H1 (cell line): ENCODE results near the gene MGAT4D. TPM values are rescaled to one million over a fixed set of nuclear protein-coding genes. Genes with fewer than 3 reads are reported as not detected.

ENCODE experiments used
- CTCF ChIA-PET: fragments of 300-600 bp; sonication (Branson Sonifier 250); formaldehyde crosslinking; loops from one replicate; lab custom pipeline; 2021; ENCODE audit not compliant: partially characterized antibody; lab: Charles Lee
- POLR2A ChIA-PET: fragments of 300-600 bp; sonication (Branson Sonifier 250); formaldehyde crosslinking; loops from one replicate; lab custom pipeline; 2021; ENCODE audit warnings: inconsistent platforms; ENCODE audit not compliant: partially characterized antibody; lab: Charles Lee
- DNase-seq, 2 experiments: peaks; one replicate each; pipeline versions ENCODE4 v3.0.0 to v3.0.0-alpha.2; 2010 to 2022; ENCODE audit warnings: low spot score in 2 of 2, low read depth in 1 of 2, mixed read lengths in 1 of 2
- FAIRE-seq: peaks from 2 replicates; lab custom pipeline; 2011; peaks lifted over from hg19 to GRCh38; lab: Jason Lieb, UNC
- H2AFZ ChIP-seq: 2 replicates; pipeline ENCODE4 v1.8.1; 2012; ENCODE audit warnings: low read length, inconsistent platforms
- H2AK5ac ChIP-seq: 2 replicates; pipeline ENCODE4 v1.6.1; 2013; ENCODE audit warnings: low read depth, low read length
- H2BK120ac ChIP-seq: replicated peaks from 2 replicates; pipeline ENCODE3; 2013; ENCODE audit warnings: low read depth, low read length, inconsistent platforms
- H2BK12ac ChIP-seq: 2 replicates; pipeline ENCODE4 v1.6.1; 2013; ENCODE audit warnings: low read depth, low read length
- H2BK15ac ChIP-seq: 2 replicates; pipeline ENCODE4 v1.6.1; 2013; ENCODE audit warnings: low read length
- H2BK20ac ChIP-seq: 2 replicates; pipeline ENCODE4 v1.6.1; 2013; ENCODE audit warnings: low read length
- H2BK5ac ChIP-seq: 2 replicates; pipeline ENCODE4 v1.6.1; 2013; ENCODE audit warnings: low read depth, low read length
- H3K14ac ChIP-seq: 2 replicates; pipeline ENCODE4 v1.6.1; 2013; ENCODE audit warnings: inconsistent platforms; ENCODE audit not compliant: insufficient read length
- H3K18ac ChIP-seq: 2 replicates; pipeline ENCODE4 v1.6.1; 2013; ENCODE audit warnings: low read length; ENCODE audit errors: extremely low read depth
- H3K23ac ChIP-seq: 2 replicates; pipeline ENCODE4 v1.6.1; 2013; ENCODE audit warnings: inconsistent platforms; ENCODE audit not compliant: insufficient read length
- H3K23me2 ChIP-seq: 2 replicates; pipeline ENCODE4 v1.6.1; 2013; ENCODE audit warnings: low read depth, low read length
- H3K27ac ChIP-seq: 2 replicates; pipeline ENCODE4 v1.6.1; 2011; ENCODE audit warnings: low read depth, low read length, inconsistent platforms
- H3K27me3 ChIP-seq, 4 experiments: replicated peaks in 1 of 4; 1 replicate in 1 of 4; 2 replicates in 3 of 4; pipeline versions ENCODE4 v1.6.1 to v1.8.1; 2011 to 2013; ENCODE audit warnings: low read length in 3 of 4, mild to moderate bottlenecking in 3 of 4, inconsistent platforms in 2 of 4, mixed read lengths in 2 of 4, moderate library complexity in 1 of 4; ENCODE audit not compliant: control insufficient read depth in 3 of 4, insufficient read depth in 3 of 4; ENCODE audit errors: extremely low read depth in 1 of 4
- H3K36me3 ChIP-seq, 4 experiments: 2 replicates each; pipeline versions ENCODE4 v1.6.1 to v1.8.1; 2011 to 2013; ENCODE audit warnings: mild to moderate bottlenecking in 4 of 4, low read length in 3 of 4, moderate library complexity in 2 of 4, control low read depth in 1 of 4, inconsistent platforms in 1 of 4; ENCODE audit not compliant: insufficient read depth in 4 of 4, control insufficient read depth in 2 of 4
- H3K4ac ChIP-seq: replicated peaks from 2 replicates; pipeline ENCODE3; 2013; ENCODE audit warnings: low read length, low read depth, mixed read lengths, inconsistent platforms; ENCODE audit not compliant: insufficient read length
- H3K4me1 ChIP-seq, 4 experiments: replicated peaks in 1 of 4; 1 replicate in 1 of 4; 2 replicates in 3 of 4; pipeline versions ENCODE4 v1.6.1 to v1.8.1; 2011 to 2013; ENCODE audit warnings: low read length in 3 of 4, inconsistent platforms in 2 of 4, mixed read lengths in 1 of 4; ENCODE audit not compliant: insufficient read depth in 4 of 4, control insufficient read depth in 3 of 4
- H3K4me2 ChIP-seq, 2 experiments: 2 replicates each; pipeline versions ENCODE4 v1.6.1 to v1.8.1; 2011 to 2013; ENCODE audit warnings: low read depth in 2 of 2, low read length in 2 of 2, control low read depth in 1 of 2, inconsistent platforms in 1 of 2, mild to moderate bottlenecking in 1 of 2; ENCODE audit not compliant: insufficient read depth in 1 of 2
- H3K4me3 ChIP-seq, 4 experiments: fragments of 200-600, 300-600 bp in 1 of 4; sonication (generic), shearing (Covaris generic), sonication (Bioruptor Twin) in 1 of 4; 2 replicates each; pipeline versions ENCODE4 v1.5.1 to v1.8.1; 2011 to 2016; ENCODE audit warnings: low read length in 4 of 4, low read depth in 3 of 4, control low read depth in 2 of 4, inconsistent platforms in 2 of 4, mild to moderate bottlenecking in 2 of 4, mixed read lengths in 1 of 4, moderate library complexity in 1 of 4; ENCODE audit not compliant: insufficient read depth in 2 of 4; ENCODE audit errors: extremely low read depth in 1 of 4
- H3K56ac ChIP-seq: replicated peaks from 2 replicates; pipeline ENCODE3; 2013; ENCODE audit warnings: low read depth, mild to moderate bottlenecking, mixed read lengths, low read length, inconsistent platforms; ENCODE audit not compliant: insufficient read length
- H3K79me1 ChIP-seq: 2 replicates; pipeline ENCODE4 v1.6.1; 2013; ENCODE audit warnings: low read depth, low read length, control low read depth
- H3K79me2 ChIP-seq, 2 experiments: 2 replicates each; pipeline versions ENCODE4 v1.6.1 to v1.8.1; 2012 to 2013; ENCODE audit warnings: low read length in 2 of 2, mild to moderate bottlenecking in 2 of 2, inconsistent platforms in 1 of 2; ENCODE audit not compliant: insufficient read depth in 2 of 2, control insufficient read depth in 1 of 2
- H3K9ac ChIP-seq, 4 experiments: replicated peaks in 1 of 4; 1 replicate in 1 of 4; 2 replicates in 3 of 4; pipeline versions ENCODE4 v1.6.1 to v1.8.1; 2011 to 2013; ENCODE audit warnings: low read depth in 3 of 4, low read length in 3 of 4, control low read depth in 2 of 4, mild to moderate bottlenecking in 2 of 4, moderate library complexity in 2 of 4, inconsistent platforms in 1 of 4; ENCODE audit errors: extremely low read depth in 1 of 4
- H3K9me3 ChIP-seq, 2 experiments: 2 replicates each; pipeline versions ENCODE4 v1.6.1 to v1.8.1; 2012 to 2013; ENCODE audit warnings: mild to moderate bottlenecking in 2 of 2, moderate library complexity in 2 of 2, control low read depth in 1 of 2, inconsistent platforms in 1 of 2, low read depth in 1 of 2, low read length in 1 of 2, mixed read lengths in 1 of 2; ENCODE audit not compliant: insufficient read depth in 2 of 2
- H4K20me1 ChIP-seq, 2 experiments: replicated peaks in 1 of 2; 2 replicates each; pipeline versions ENCODE3 to v1.8.1; 2011 to 2013; ENCODE audit warnings: inconsistent platforms in 2 of 2, low read length in 2 of 2, mild to moderate bottlenecking in 1 of 2; ENCODE audit not compliant: insufficient read depth in 2 of 2, control insufficient read depth in 1 of 2
- H4K5ac ChIP-seq: 2 replicates; pipeline ENCODE4 v1.6.1; 2013; ENCODE audit warnings: low read length, low read depth, mixed read lengths, inconsistent platforms; ENCODE audit not compliant: insufficient read length
- H4K8ac ChIP-seq: 2 replicates; pipeline ENCODE4 v1.8.0; 2013; ENCODE audit warnings: mild to moderate bottlenecking, moderate library complexity, low read length, inconsistent platforms; ENCODE audit not compliant: insufficient read depth; ENCODE audit errors: extremely low read depth
- H4K91ac ChIP-seq: replicated peaks from 2 replicates; pipeline ENCODE3; 2013; ENCODE audit warnings: low read length, mixed read lengths, inconsistent platforms; ENCODE audit not compliant: insufficient read length
- ATF3 ChIP-seq: IDR thresholded peaks from 2 replicates; pipeline ENCODE4 v1.6.1; 2011; ENCODE audit warnings: low read depth, mild to moderate bottlenecking, low read length; ENCODE audit not compliant: insufficient read depth
- BCL11A ChIP-seq, 2 experiments: IDR thresholded peaks; one replicate each; pipeline ENCODE4 v1.6.1; 2011; ENCODE audit warnings: low read depth in 2 of 2, low read length in 2 of 2, mild to moderate bottlenecking in 2 of 2
- CTCF ChIP-seq, 3 experiments: IDR thresholded peaks; 1 replicate in 2 of 3; 2 replicates in 1 of 3; pipeline versions ENCODE4 v1.5.1 to v1.6.1; 2011; ENCODE audit warnings: low read length in 3 of 3, mild to moderate bottlenecking in 3 of 3, inconsistent platforms in 2 of 3, low read depth in 1 of 3, moderate library complexity in 1 of 3; ENCODE audit not compliant: insufficient read depth in 1 of 3; ENCODE audit errors: control extremely low read depth in 1 of 3
- E2F6 ChIP-seq: IDR thresholded peaks from 2 replicates; pipeline ENCODE4 v1.6.1; 2012; ENCODE audit warnings: inconsistent platforms
- GABPA ChIP-seq: IDR thresholded peaks from 2 replicates; pipeline ENCODE4 v1.6.1; 2011; ENCODE audit warnings: mild to moderate bottlenecking, low read length, moderate library complexity, borderline replicate concordance; ENCODE audit not compliant: insufficient read depth
- JUND ChIP-seq: IDR thresholded peaks from 2 replicates; pipeline ENCODE4 v1.6.1; 2011; ENCODE audit warnings: mild to moderate bottlenecking, improper control_type of control experiment, low read length
- KDM5A ChIP-seq: fragments of 200-600 bp; IDR thresholded peaks from 2 replicates; pipeline ENCODE4 v1.7.1; 2012; ENCODE audit warnings: mild to moderate bottlenecking, low read length, inconsistent platforms, mixed read lengths
- MAFK ChIP-seq: IDR thresholded peaks from 2 replicates; pipeline ENCODE4 v1.6.1; 2012; ENCODE audit warnings: low read depth, mild to moderate bottlenecking, improper control_type of control experiment, low read length
- POU5F1 ChIP-seq: IDR thresholded peaks from 2 replicates; pipeline ENCODE4 v1.6.1; 2011; ENCODE audit warnings: low read depth, mild to moderate bottlenecking, low read length, moderate library complexity
- RFX5 ChIP-seq: IDR thresholded peaks from 2 replicates; pipeline ENCODE4 v1.6.1; 2011; ENCODE audit warnings: low read depth, low read length, improper control_type of control experiment, borderline replicate concordance
- TEAD4 ChIP-seq: IDR thresholded peaks from 2 replicates; pipeline ENCODE4 v1.6.1; 2012; ENCODE audit warnings: low read depth, low read length, inconsistent platforms, mixed read lengths
- WGBS, 2 experiments: shearing (Covaris generic) in 1 of 2; methylation state at CpG; one replicate each; pipeline versions ENCODE4 v1.1.6 to v1.1.7; 2013 to 2015; ENCODE audit warnings: low lambda C conversion rate in 2 of 2, mixed read lengths in 2 of 2, inconsistent platforms in 1 of 2, low coverage in 1 of 2, missing lambda C conversion rate in 1 of 2; ENCODE audit not compliant: insufficient replicate concordance in 2 of 2, insufficient coverage in 1 of 2, insufficient read length in 1 of 2; ENCODE audit errors: extremely low coverage in 1 of 2, missing lambda C conversion rate in 1 of 2; 5-methylcytosine and 5-hydroxymethylcytosine counted together
- polyA plus RNA-seq, 7 experiments: library from polyadenylated mRNA; depleted of rRNA in 3 of 7; stranded (reverse) in 5 of 7; unstranded in 2 of 7; fragments of >200 nt in 5 of 7; fragments of 200-250 nt in 2 of 7; gene quantifications; 1 replicate in 5 of 7; 2 replicates in 1 of 7; 4 replicates in 1 of 7; pipeline versions ENCODE4 v1.2.1 to v1.2.3, GENCODE V29; 2011 to 2013; ENCODE audit warnings: missing spikeins in 2 of 7, mixed read lengths in 2 of 7
- total RNA-seq: library from RNA; stranded (reverse); fragmentation: NEBNext Ultra II Directional; extraction: Animal tissue kit (Norgen Biotek cat#: 25700); gene quantifications from 2 replicates; pipeline ENCODE4 v1.2.1, GENCODE V29; 2021

Gene MGAT4D
- total and polyA plus RNA-seq, 2 of the 8 experiments (the other 6 are each of a cell fraction or from before 2014, with no cell fraction given) = not detected

- no peaks in the 10 kb centered on the region for H3K23me2 ChIP-seq
- no peak for DNase-seq
- H3K36me3 ChIP-seq = no peaks in the 10 kb centered on the region
- no peak overlapping the region for H4K5ac ChIP-seq
- no peaks in the 10 kb centered on the region for H3K27me3 ChIP-seq
- 83% methylated on average over 3 of the region's 3 CpGs; no CpG with 5 or more reads in 1 of the 2 experiments for WGBS, 2 experiments
- no peak overlapping the region for H2BK120ac ChIP-seq
- H3K23ac ChIP-seq = no peak overlapping the region
- no peak overlapping the region for H3K4me2 ChIP-seq
- H3K4me1 ChIP-seq = no peaks in the 10 kb centered on the region
- H2BK15ac ChIP-seq = no peak overlapping the region
- no peak overlapping the region for H3K27ac ChIP-seq
- no peak overlapping the region for H4K91ac ChIP-seq
- H3K9me3 ChIP-seq = no peaks in the 10 kb centered on the region
- no peak overlapping the region for H3K14ac ChIP-seq
- no peak overlapping the region for H2AFZ ChIP-seq
- no peaks in the 10 kb centered on the region for H4K20me1 ChIP-seq
- H2AK5ac ChIP-seq = no peak overlapping the region
- H2BK20ac ChIP-seq = no peak overlapping the region
- no peak overlapping the region for H3K56ac ChIP-seq
- H3K79me1 ChIP-seq = no peaks in the 10 kb centered on the region
- ChIA-PET POLR2A (interaction anchor here (0.6 kb wide), 1 partner anchor 77 kb away, joined by 4 read pairs; the partner anchor contains the start of gene SCOC), CTCF (interaction anchor here (1.0 kb wide), 1 partner anchor 20 kb away, joined by 5 read pairs; no protein-coding TSS in a partner anchor)
- no peak overlapping the region for H4K8ac ChIP-seq
- no peak overlapping the region for H2BK12ac ChIP-seq
- no peak overlapping the region for H3K4me3 ChIP-seq
- no peaks in the 10 kb centered on the region for H3K79me2 ChIP-seq
- H3K4ac ChIP-seq = no peak overlapping the region
- H3K18ac ChIP-seq = no peak overlapping the region
- H3K9ac ChIP-seq = no peak overlapping the region
- no peak overlapping the region for H2BK5ac ChIP-seq
- FAIRE-seq = no peak
- TF ChIP-seq JUND (no peak), GABPA (no peak), E2F6 (no peak), TEAD4 (no peak), POU5F1 (no peak), RFX5 (no peak), CTCF (IDR thresholded peaks at IDR 0.05; ENCODE audit: control extremely low read depth in 1 of 3, insufficient read depth in 1 of 3, low read depth in 1 of 3, low read length in 3 of 3) (no peak), MAFK (no peak), KDM5A (no peak), BCL11A (IDR thresholded peaks at IDR 0.05; ENCODE audit: low read depth in 2 of 2, low read length in 2 of 2) (no peak), ATF3 (no peak)
Measured at GRCh38 chr4:140450352-140450751, 47.7 kb downstream of the MGAT4D start.
